CD4-positive, CD25-positive, alpha-beta regulatory T cell (primary cell): ENCODE measurements around the gene TUT4. TPM values are rescaled to one million over a fixed set of nuclear protein-coding genes. Genes with fewer than 3 reads are reported as not detected.

ENCODE experiments used
- ATAC-seq, 2 donors: fragments of 150-1000 bp; cut with Tn5 transposase; one replicate each; pipeline ENCODE4 v1.10.0; 2021; ENCODE audit warnings: low read depth in 2 of 2, moderate number of reproducible peaks in 2 of 2, moderate library complexity in 1 of 2
- DNase-seq, 3 donors: peaks; one replicate each; pipeline versions ENCODE4 v3.0.0 to v3.0.0-alpha.2; 2012 to 2022; ENCODE audit warnings: mixed read lengths in 1 of 3
- H3K27ac ChIP-seq: one replicate; pipeline ENCODE4 v1.7.0; 2013; ENCODE audit warnings: mild to moderate bottlenecking, low read length; ENCODE audit not compliant: insufficient read depth, poor library complexity, severe bottlenecking
- H3K27me3 ChIP-seq: one replicate; pipeline ENCODE4 v1.7.0; 2013; ENCODE audit warnings: low read length; ENCODE audit not compliant: control insufficient read depth, insufficient read depth
- H3K36me3 ChIP-seq: one replicate; pipeline ENCODE4 v1.7.0; 2013; ENCODE audit warnings: mild to moderate bottlenecking, low read length, moderate library complexity; ENCODE audit not compliant: control insufficient read depth, insufficient read depth
- H3K4me1 ChIP-seq: 2 replicates; pipeline ENCODE4 v1.7.0; 2013; ENCODE audit warnings: mild to moderate bottlenecking, low read length; ENCODE audit not compliant: insufficient read depth, control insufficient read depth, poor library complexity, severe bottlenecking
- H3K4me3 ChIP-seq: one replicate; pipeline ENCODE4 v1.7.0; 2013; ENCODE audit warnings: low read depth, mild to moderate bottlenecking, low read length, moderate library complexity
- H3K9me3 ChIP-seq, 2 experiments: 1 replicate in 1 of 2; 2 replicates in 1 of 2; pipeline ENCODE4 v1.7.0; 2013; ENCODE audit warnings: low read length in 2 of 2, mild to moderate bottlenecking in 1 of 2, moderate library complexity in 1 of 2; ENCODE audit not compliant: control insufficient read depth in 2 of 2
- H3K27ac Mint-ChIP-seq, 3 donors: one replicate each; pipeline ENCODE4 v1.8.0; 2020 to 2022; ENCODE audit warnings: mild to moderate bottlenecking in 3 of 3, mixed read lengths in 3 of 3, moderate library complexity in 2 of 3
- H3K27me3 Mint-ChIP-seq: one replicate; pipeline ENCODE4 v1.8.0; 2022; ENCODE audit warnings: mild to moderate bottlenecking, mixed read lengths
- H3K36me3 Mint-ChIP-seq: one replicate; pipeline ENCODE4 v1.8.0; 2020; ENCODE audit warnings: mixed read lengths
- H3K4me1 Mint-ChIP-seq, 4 donors: one replicate each; pipeline ENCODE4 v1.8.0; 2020 to 2022; ENCODE audit warnings: mixed read lengths in 4 of 4, mild to moderate bottlenecking in 1 of 4
- H3K4me3 Mint-ChIP-seq, 4 donors: one replicate each; pipeline ENCODE4 v1.8.0; 2020 to 2022; ENCODE audit warnings: mild to moderate bottlenecking in 4 of 4, mixed read lengths in 4 of 4, moderate library complexity in 3 of 4
- H3K9me3 Mint-ChIP-seq, 7 donors: one replicate each; pipeline ENCODE4 v1.8.0; 2020 to 2022; ENCODE audit warnings: mixed read lengths in 7 of 7, mild to moderate bottlenecking in 3 of 7, moderate library complexity in 2 of 7
- polyA plus RNA-seq, 4 donors: library from polyadenylated mRNA; unstranded; fragments of 300-500 nt; fragmentation: Illumina TruSeq; gene quantifications; one replicate each; pipeline ENCODE4 v1.2.3, GENCODE V29; 2021
- total RNA-seq: library from RNA; stranded (reverse); gene quantifications from one replicate; pipeline ENCODE4 v1.2.3, GENCODE V29; 2022

The TUT4 gene
- total and polyA plus RNA-seq, 5 donors from 2014 or later = 24.9 to 120 (median 31.5) TPM

DNA sequence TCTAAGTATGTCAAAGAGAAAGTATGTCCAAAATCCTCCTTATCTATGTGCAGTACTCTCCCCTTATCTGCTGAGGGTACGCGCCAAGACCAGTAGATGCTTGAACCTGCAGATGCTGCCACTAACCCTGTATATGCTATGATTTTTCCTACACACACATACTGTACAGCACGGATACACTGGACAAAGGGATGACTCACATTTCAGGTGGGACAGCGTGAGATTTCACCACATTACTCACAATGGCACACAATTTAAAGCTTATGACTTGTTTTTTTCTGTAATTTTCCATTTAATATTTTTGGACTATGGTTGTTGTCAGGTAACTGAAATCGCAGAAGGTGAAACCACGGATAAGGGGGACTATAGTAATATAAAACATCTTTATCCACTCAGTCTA, 152.8 kb downstream of the TUT4 start:
- no peaks in the 10 kb centered on the region for H3K27me3 Mint-ChIP-seq
- no peak overlapping the region for H3K4me3 Mint-ChIP-seq
- H3K9me3 ChIP-seq = no peaks in the 10 kb centered on the region
- ATAC-seq (no peak), DNase-seq (no peak)
- H3K27ac ChIP-seq = no peak overlapping the region
- H3K36me3 ChIP-seq = no peaks in the 10 kb centered on the region
- peaks cover 5 to 20% (median 13%) of the 10 kb centered on the region in 4 donors for H3K4me1 Mint-ChIP-seq
- no peaks in the 10 kb centered on the region for H3K27me3 ChIP-seq
- no peaks in the 10 kb centered on the region for H3K9me3 Mint-ChIP-seq
- H3K36me3 Mint-ChIP-seq = peaks cover 3% of the 10 kb centered on the region
- no peak overlapping the region for H3K4me3 ChIP-seq
- no peak overlapping the region for H3K27ac Mint-ChIP-seq
- peaks cover 11% of the 10 kb centered on the region for H3K4me1 ChIP-seq

- no peak for ATAC-seq
- Mint-ChIP-seq H3K27ac (no peak overlapping the region), H3K4me3 (no peak overlapping the region), H3K4me1 (peaks cover 5 to 20% (median 11%) of the 10 kb centered on the region in 4 donors), H3K27me3 (no peaks in the 10 kb centered on the region), H3K9me3 (no peaks in the 10 kb centered on the region), H3K36me3 (peaks cover 3% of the 10 kb centered on the region)
- no peak for DNase-seq
- Histone ChIP-seq H3K4me3 (no peak overlapping the region), H3K9me3 (no peaks in the 10 kb centered on the region), H3K27ac (no peak overlapping the region), H3K4me1 (peaks cover 10% of the 10 kb centered on the region), H3K27me3 (no peaks in the 10 kb centered on the region), H3K36me3 (no peaks in the 10 kb centered on the region)
Observed at GRCh38 chr1:52399629-52400028, 153.3 kb downstream of the TUT4 start.

DNA sequence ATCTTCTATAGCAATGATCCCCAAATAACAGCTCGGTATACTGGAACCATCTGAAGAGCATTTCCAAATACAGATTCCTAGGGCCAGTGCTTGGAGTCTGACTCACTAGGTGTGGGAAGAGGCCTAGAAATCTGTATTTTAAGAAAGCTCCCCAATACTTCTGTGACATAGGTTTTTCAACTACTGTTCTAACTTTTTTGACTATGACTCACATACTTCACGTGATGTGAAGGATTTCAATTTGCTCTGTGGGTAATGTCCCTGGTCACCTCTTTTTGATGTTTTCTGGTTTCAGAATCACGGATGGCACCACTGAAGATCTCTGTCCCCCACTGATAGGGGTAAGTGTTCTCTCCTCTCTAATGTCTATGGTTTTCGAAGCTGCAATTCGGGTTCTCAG, 159.7 kb downstream of the TUT4 start:
- Histone ChIP-seq H3K27ac (no peak overlapping the region), H3K4me3 (no peak overlapping the region), H3K4me1 (no peaks in the 10 kb centered on the region), H3K36me3 (peaks cover 3% of the 10 kb centered on the region), H3K9me3 (no peaks in the 10 kb centered on the region), H3K27me3 (no peaks in the 10 kb centered on the region)
- H3K27me3 Mint-ChIP-seq = no peaks in the 10 kb centered on the region
- H3K27ac Mint-ChIP-seq = peak overlapping the region in 1 of 3 donors; percentile 2
- peaks cover 3% of the 10 kb centered on the region for H3K36me3 Mint-ChIP-seq
- H3K4me1 Mint-ChIP-seq = peaks cover 0 to 2% (median 0%) of the 10 kb centered on the region in 4 donors
- no peak for DNase-seq
- no peak for ATAC-seq
- H3K4me3 Mint-ChIP-seq = no peak overlapping the region
- no peaks in the 10 kb centered on the region for H3K9me3 Mint-ChIP-seq

DNA sequence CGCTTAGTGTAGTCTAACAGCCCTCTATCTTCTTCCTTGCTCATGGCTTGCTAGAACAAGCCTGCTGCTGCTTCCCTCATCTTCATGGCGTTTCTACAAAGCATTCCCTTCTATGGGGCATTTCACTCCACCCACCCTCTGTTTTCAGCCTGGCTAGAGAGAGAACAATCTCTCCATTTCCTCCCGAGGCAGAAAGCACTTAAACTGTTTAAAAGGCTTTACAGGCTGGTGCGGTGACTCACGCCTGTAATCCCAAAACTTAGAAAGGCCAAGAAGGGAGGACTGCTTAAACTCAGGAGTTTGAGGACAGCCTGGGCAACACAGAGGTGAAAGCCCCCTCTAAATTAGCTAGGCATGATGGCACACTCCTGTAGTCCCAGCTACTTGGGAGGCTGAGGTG, 166.4 kb downstream of the TUT4 start:
- H3K27me3 ChIP-seq = no peaks in the 10 kb centered on the region
- no peak overlapping the region for H3K4me3 Mint-ChIP-seq
- H3K4me1 ChIP-seq = no peaks in the 10 kb centered on the region
- H3K9me3 ChIP-seq = no peaks in the 10 kb centered on the region
- H3K27ac Mint-ChIP-seq = no peak overlapping the region
- no peaks in the 10 kb centered on the region for H3K9me3 Mint-ChIP-seq
- ATAC-seq (no peak), DNase-seq (no peak)
- H3K36me3 ChIP-seq = peaks cover 7% of the 10 kb centered on the region
- H3K27me3 Mint-ChIP-seq = no peaks in the 10 kb centered on the region
- no peak overlapping the region for H3K27ac ChIP-seq
- peaks cover 11% of the 10 kb centered on the region for H3K36me3 Mint-ChIP-seq
- no peaks in the 10 kb centered on the region for H3K4me1 Mint-ChIP-seq
- H3K4me3 ChIP-seq = no peak overlapping the region

DNA sequence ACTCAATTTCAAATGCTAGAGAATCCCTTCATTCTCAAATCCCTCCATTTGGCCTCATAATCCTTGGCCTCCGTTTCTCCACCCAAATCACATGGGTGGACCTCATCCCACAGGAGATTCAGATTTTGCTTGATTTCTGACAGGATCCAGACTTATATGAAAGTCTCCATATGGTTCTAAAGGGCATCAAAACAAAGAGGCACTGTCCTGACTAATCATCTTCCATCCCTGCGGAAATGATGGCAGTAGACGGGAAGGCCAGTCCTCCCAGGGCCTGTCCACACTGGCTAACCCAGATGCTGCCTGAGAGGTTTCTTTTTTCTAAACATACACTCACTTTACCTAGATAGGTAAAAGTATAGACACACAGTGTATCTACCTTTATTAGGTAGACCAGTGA, 167.5 kb downstream of the TUT4 start:
- no peak overlapping the region for H3K4me3 Mint-ChIP-seq
- no peaks in the 10 kb centered on the region for H3K27me3 Mint-ChIP-seq
- Histone ChIP-seq H3K36me3 (peaks cover 7% of the 10 kb centered on the region), H3K27me3 (no peaks in the 10 kb centered on the region), H3K4me3 (no peak overlapping the region), H3K27ac (no peak overlapping the region), H3K9me3 (no peaks in the 10 kb centered on the region), H3K4me1 (no peaks in the 10 kb centered on the region)
- ATAC-seq = no peak
- no peaks in the 10 kb centered on the region for H3K4me1 Mint-ChIP-seq
- peaks cover 11% of the 10 kb centered on the region for H3K36me3 Mint-ChIP-seq
- H3K27ac Mint-ChIP-seq = no peak overlapping the region
- H3K9me3 Mint-ChIP-seq = no peaks in the 10 kb centered on the region
- no peak for DNase-seq

Other genes with a start within 250 kb of the TUT4 start
- 51.4 TPM for gene CC2D1B, start 186.9 kb downstream of the TUT4 start, total RNA-seq
- gene CC2D1B, start 186.9 kb downstream of the TUT4 start, polyA plus RNA-seq = 10 to 100 TPM in 1 of 4 donors, 1 to 10 TPM in 3; 4.1 to 11.7 (median 5.8) TPM
- 3.0 TPM for gene ORC1, start 148.7 kb downstream of the TUT4 start, total RNA-seq
- 1 to 10 TPM in 3 of 4 donors, under 1 TPM in 1; 0.32 to 2.4 (median 1.5) TPM for gene ORC1, start 148.7 kb downstream of the TUT4 start, polyA plus RNA-seq
- 64.4 TPM for gene PRPF38A, start 148.5 kb downstream of the TUT4 start, total RNA-seq
- 10 to 100 TPM; 38.9 to 43.6 (median 41.1) TPM for gene PRPF38A, start 148.5 kb downstream of the TUT4 start, polyA plus RNA-seq
- 12.3 TPM for gene GPX7, start 49.3 kb upstream of the TUT4 start, total RNA-seq
- 10 to 100 TPM; 31.8 to 43.5 (median 36.0) TPM for gene GPX7, start 49.3 kb upstream of the TUT4 start, polyA plus RNA-seq
- gene SHISAL2A, start 80.1 kb upstream of the TUT4 start, total RNA-seq = 27.2 TPM
- gene SHISAL2A, start 80.1 kb upstream of the TUT4 start, polyA plus RNA-seq = 1 to 10 TPM; 4.3 to 8.0 (median 5.8) TPM
- gene COA7, start 145.3 kb upstream of the TUT4 start, total RNA-seq = 5.4 TPM
- 1 to 10 TPM; 2.4 to 4.6 (median 3.2) TPM for gene COA7, start 145.3 kb upstream of the TUT4 start, polyA plus RNA-seq
- gene ZYG11B, start 173.4 kb upstream of the TUT4 start, total RNA-seq = 21.1 TPM
- 10 to 100 TPM; 13.6 to 16.5 (median 15.0) TPM for gene ZYG11B, start 173.4 kb upstream of the TUT4 start, polyA plus RNA-seq